RWPE1 (cell line): ENCODE data around the gene SIPA1.
A peak's percentile ranks its signal among the peaks of the same experiment; 100 is the strongest.

Source experiments
- CTCF ChIA-PET: fragments of 350-600 bp; sonication (Branson Sonifier 250); formaldehyde crosslinking; extraction: SDS; loops from one replicate; lab custom pipeline; 2021; lab: Yijun Ruan, JAX
- POLR2A ChIA-PET: fragments of 400-600 bp; formaldehyde crosslinking; extraction: SDS; loops from one replicate; lab custom pipeline; 2020; ENCODE audit warnings: antibody characterized with exemption; ENCODE audit not compliant: low non-redundant PET; lab: Yijun Ruan, JAX
- DNase-seq: peaks from one replicate; pipeline ENCODE4 v3.0.0; 2012; ENCODE audit warnings: low spot score
- H3K27ac ChIP-seq: fragments of 450-650 bp; 2 replicates; pipeline ENCODE4 v1.5.1; 2017
- TF ChIP-seq, protein P1 (sequence below): fragments of 450-650 bp; conservative IDR thresholded peaks from 2 replicates; pipeline ENCODE4 v1.5.1; 2017; ENCODE audit warnings: low read depth, mild to moderate bottlenecking

SIPA1 gene

DNA sequence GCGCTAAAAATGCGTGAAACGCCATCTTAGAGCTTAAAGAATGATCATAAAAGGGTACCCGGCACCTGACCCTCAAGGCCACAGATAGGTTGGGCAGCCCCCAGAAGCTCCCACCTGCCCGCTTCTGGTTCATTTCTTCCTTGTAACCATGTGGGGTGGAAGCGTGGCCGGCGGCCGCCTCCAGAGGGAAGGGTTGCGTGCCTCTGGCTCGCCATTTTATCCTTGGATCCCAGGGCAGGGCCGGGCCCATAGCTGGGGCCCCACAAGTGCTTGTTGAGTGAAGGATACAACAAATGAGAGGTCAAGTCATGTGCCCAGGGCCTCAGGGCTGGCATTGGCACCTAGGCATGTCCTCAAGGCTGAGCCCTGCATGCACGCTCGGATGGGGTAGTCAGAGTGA lies 16.4 kb upstream of the SIPA1 start:
- H3K27ac ChIP-seq: peak overlapping the region; percentile 0; the same call in 1 of the 2 replicates
- DNase-seq: no peak
- ChIA-PET POLR2A (no interaction called here), CTCF (no interaction called here)
- TF ChIP-seq, protein P1, sequence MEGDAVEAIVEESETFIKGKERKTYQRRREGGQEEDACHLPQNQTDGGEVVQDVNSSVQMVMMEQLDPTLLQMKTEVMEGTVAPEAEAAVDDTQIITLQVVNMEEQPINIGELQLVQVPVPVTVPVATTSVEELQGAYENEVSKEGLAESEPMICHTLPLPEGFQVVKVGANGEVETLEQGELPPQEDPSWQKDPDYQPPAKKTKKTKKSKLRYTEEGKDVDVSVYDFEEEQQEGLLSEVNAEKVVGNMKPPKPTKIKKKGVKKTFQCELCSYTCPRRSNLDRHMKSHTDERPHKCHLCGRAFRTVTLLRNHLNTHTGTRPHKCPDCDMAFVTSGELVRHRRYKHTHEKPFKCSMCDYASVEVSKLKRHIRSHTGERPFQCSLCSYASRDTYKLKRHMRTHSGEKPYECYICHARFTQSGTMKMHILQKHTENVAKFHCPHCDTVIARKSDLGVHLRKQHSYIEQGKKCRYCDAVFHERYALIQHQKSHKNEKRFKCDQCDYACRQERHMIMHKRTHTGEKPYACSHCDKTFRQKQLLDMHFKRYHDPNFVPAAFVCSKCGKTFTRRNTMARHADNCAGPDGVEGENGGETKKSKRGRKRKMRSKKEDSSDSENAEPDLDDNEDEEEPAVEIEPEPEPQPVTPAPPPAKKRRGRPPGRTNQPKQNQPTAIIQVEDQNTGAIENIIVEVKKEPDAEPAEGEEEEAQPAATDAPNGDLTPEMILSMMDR: no peak

DNA sequence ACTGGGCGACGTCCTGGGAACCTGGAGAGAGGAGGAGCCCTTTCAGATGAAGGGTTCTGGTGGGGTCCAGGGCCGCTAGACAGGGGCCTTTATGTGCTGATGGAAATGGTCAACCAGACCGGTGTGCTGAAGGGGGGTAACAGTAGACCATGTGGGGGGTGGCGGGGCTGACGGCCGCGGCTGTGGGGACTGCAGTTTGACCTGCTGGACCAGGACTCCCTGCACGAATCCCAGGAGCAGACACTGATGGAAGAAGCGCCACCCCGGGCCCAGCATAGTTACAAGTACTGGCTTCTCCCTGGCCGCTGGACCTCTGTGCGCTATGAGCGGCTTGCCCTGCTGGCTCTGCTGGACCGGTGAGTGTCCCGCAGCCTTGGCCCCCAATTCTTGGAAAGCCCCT lies 15.9 kb upstream of the SIPA1 start:
- TF ChIP-seq, protein P1: no peak
- ChIA-PET POLR2A (interaction anchor here (0.7 kb wide), 1 partner anchor 31 kb away, joined by 3 read pairs; no protein-coding TSS in a partner anchor), CTCF (no interaction called here)
- H3K27ac ChIP-seq: peak overlapping the region; percentile 0; the same call in 1 of the 2 replicates
- DNase-seq: no peak

DNA sequence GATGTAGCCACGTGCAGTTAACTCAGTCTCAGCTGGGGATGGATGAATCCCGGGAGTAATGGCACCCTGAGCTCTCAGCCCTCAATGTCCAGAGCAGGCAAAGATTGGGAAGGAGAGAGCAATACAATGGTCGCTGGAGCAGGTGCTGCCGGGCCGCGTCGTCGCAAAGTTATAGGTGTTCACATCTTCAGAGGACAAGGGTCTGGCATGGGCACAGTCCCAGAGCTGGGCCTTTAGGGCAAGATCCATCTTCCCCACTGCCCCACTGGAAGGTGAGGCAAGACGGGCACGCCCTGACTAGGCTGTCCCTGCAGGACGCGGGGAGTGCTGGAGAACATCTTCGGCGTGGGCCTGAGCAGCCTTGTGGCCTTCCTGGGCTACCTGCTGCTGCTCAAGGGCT lies 14.7 kb upstream of the SIPA1 start:
- TF ChIP-seq, protein P1: no peak
- POLR2A ChIA-PET: no interaction called here
- H3K27ac ChIP-seq: peak overlapping the region; percentile 19
- DNase-seq: no peak
- CTCF ChIA-PET: interaction anchor here (0.9 kb wide), 1 partner anchor 15 kb away, joined by 4 read pairs; the partner anchor contains the start of gene SIPA1

DNA sequence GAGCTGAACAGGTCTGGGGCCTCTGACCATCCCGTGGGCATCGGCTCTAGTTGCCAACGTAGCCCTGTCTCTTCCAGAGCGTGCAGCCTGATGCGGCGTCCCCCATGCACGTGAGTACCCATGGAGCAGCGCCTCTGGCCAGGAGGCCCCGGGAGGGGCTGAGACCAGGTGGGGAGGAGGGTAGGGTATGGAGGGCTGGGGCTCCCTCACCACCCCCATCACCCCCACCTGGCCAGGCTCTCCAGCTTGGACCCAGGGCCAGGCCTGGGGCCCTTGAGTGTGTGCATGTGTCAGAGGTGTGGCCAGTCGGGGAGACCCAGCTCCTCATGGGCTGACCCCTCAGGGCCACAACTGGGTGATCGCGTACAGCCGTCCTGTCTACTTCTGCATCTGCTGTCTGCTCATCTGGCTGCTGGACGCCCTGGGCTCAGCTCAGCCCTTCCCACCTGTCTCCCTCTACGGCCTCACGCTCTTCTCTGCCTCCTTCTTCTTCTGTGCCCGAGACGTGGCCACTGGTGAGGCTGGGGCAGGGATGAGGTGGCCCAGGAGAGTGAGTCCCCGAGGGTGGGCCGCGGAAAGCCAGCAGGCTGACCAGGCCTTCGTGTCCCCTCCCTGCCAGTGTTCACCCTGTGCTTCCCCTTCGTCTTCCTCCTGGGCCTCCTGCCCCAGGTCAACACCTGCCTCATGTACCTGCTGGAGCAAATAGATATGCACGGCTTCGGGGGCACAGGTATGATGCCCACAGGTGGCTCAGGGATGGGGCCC lies 13.9 kb upstream of the SIPA1 start:
- CTCF ChIA-PET: no interaction called here
- TF ChIP-seq, protein P1: no peak
- POLR2A ChIA-PET: no interaction called here
- no peak for DNase-seq
- H3K27ac ChIP-seq: peak overlapping the region; percentile 19; the same call in 1 of the 2 replicates

DNA sequence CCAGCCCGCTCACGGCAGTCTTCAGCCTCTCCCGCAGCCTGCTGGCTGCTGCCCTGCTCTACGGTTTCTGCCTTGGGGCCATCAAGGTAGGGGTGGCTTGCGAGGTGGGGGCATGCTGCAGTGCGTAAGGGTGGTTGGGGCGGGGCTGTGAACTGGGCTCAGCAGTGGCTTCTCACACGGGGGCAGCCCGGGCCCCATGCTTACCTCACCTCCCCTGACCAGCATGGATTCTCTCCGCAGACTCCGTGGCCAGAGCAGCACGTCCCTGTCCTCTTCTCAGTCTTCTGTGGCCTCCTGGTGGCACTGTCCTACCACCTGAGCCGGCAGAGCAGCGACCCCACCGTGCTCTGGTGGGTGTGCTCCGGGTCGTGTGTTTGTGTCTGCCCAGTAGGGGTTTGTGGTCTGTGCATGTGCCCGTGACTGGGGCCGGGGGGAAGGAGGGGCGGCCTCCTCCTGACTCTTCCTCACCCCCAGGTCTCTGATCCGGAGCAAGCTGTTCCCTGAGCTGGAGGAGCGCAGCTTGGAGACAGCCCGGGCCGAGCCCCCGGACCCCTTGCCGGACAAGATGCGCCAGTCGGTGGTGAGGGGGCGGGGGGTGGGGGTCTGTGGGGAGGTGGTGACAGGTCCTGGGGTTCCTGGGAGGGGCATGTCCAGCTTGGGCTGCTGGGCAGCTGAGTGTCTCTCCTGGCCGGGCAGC lies 12.8 kb upstream of the SIPA1 start:
- no peak for DNase-seq
- CTCF ChIA-PET: interaction anchor here (0.6 kb wide), 1 partner anchor 12 kb away, joined by 4 read pairs; no protein-coding TSS in a partner anchor
- TF ChIP-seq, protein P1: no peak
- POLR2A ChIA-PET: no interaction called here
- H3K27ac ChIP-seq: 0 out of 2 replicates have a peak overlapping the region, but pooled peaks have one; percentile 2

DNA sequence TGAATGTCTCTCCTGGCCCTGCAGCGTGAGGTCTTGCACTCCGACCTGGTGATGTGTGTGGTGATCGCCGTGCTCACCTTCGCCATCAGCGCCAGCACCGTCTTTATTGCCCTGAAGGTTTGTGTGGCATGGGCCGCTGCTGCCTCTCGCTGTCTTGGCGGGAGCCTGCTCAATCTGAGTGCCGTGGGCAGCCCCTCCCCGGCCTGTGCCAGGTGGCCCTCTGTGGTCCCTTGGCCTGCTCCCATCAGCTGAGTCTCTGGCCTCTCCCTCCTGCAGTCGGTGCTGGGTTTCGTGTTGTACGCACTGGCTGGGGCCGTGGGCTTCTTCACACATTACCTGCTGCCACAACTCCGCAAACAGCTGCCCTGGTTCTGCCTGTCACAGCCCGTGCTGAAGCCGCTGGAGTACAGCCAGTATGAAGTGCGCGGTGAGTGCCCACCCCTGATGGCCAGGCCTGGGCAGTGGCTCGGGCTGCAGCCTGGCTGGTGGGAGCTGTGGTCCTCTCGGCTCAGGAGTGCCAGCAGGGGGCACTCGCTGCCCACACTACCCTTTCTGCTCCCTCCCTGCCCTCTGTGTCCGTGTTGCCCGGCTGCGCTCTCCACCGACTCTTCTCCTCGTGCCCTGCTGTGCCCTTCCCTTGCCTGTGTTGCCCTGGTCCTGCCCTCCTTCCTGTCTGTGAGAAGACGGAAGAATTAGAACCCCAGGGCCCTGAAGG lies 12.1 kb upstream of the SIPA1 start:
- POLR2A ChIA-PET: no interaction called here
- CTCF ChIA-PET: interaction anchor here (0.6 to 0.7 kb wide), 4 partner anchors 11 to 235 kb away, joined by 3 to 6 read pairs (median 4); no protein-coding TSS in a partner anchor
- peak overlapping the region; percentile 22 for H3K27ac ChIP-seq
- TF ChIP-seq, protein P1: peak; percentile 42
- no peak for DNase-seq
